Stomach (tissue), 4 donors: ENCODE data around the gene CLCNKA.

Experiments
- CTCF ChIP-seq, 7 experiments: fragments of 450-650 bp in 4 of 7; fragments of 200-600 bp in 3 of 7; sonication (generic) in 3 of 7; IDR thresholded peaks; one replicate each; pipeline ENCODE4 v1.5.1; 2016 to 2019; ENCODE audit warnings: antibody characterized with exemption in 7 of 7, control low read depth in 2 of 7, mild to moderate bottlenecking in 1 of 7
- POLR2AphosphoS5 ChIP-seq, 3 donors: sonication (generic); formaldehyde crosslinking; IDR thresholded peaks; one replicate each; pipeline ENCODE4 v1.6.1; 2016; ENCODE audit warnings: antibody characterized with exemption in 3 of 3

GRCh38 chr1:16042096-16042495 lies 20.3 kb downstream of the CLCNKA start:
- TF ChIP-seq POLR2AphosphoS5 (IDR thresholded peaks at IDR 0.05) (no peak), CTCF (IDR thresholded peaks at IDR 0.05) (no peak)
